ENCODE measurements around the gene ADH1A.

- no peak for TF ChIP-seq CTCF (conservative IDR thresholded peaks at IDR 0.05; ENCODE audit: low read length)
- TF ChIP-seq EZH2phosphoT487 (IDR thresholded peaks at IDR 0.05; ENCODE audit: borderline replicate concordance, low read depth, low read length) = no peak
Observed at GRCh38 chr4:99264927-99265326, 25.9 kb downstream of the ADH1A start.

Data from OCI-LY7 (cell line).